ENCODE results near the gene RSRC1. TPM values are rescaled to one million over a fixed set of nuclear protein-coding genes. Genes with fewer than 3 reads are reported as not detected.

The RSRC1 gene
- total RNA-seq, 1 donor from 2014 or later: 39.9 TPM

GRCh38 chr3:158095814-158096704 is 13.8 kb upstream of the RSRC1 start:
- H3K9me3 Mint-ChIP-seq: no peaks in the 10 kb centered on the region
- peaks cover 21% of the 10 kb centered on the region for H3K4me1 Mint-ChIP-seq
- ATAC-seq (ENCODE audit: low read depth) (no peak), DNase-seq (no peak)
- TF ChIP-seq CTCF (IDR thresholded peaks at IDR 0.05): no peak
- POLR2A ChIA-PET: interaction anchor here (0.6 kb wide), 1 partner anchor 1628 kb away, joined by 5 read pairs; no protein-coding TSS in a partner anchor
- intact Hi-C loops (cut with micrococcal nuclease): loop anchor here (5.0 kb wide), 2 partner anchors 546 to 706 kb away; partner anchors contain the start of genes GFM1 and MFSD1
- H3K27me3 Mint-ChIP-seq: peaks cover 51% of the 10 kb centered on the region
- CTCF ChIA-PET: no interaction called here
- H3K36me3 Mint-ChIP-seq (ENCODE audit: low read depth): peaks cover 7% of the 10 kb centered on the region
- H3K27ac Mint-ChIP-seq: peak overlapping the region; percentile 30
- H3K4me3 Mint-ChIP-seq: peak overlapping the region; percentile 24

GRCh38 chr3:158097081-158097592 is 12.8 kb upstream of the RSRC1 start:
- no peaks in the 10 kb centered on the region for H3K9me3 Mint-ChIP-seq
- H3K27me3 Mint-ChIP-seq: peaks cover 54% of the 10 kb centered on the region
- ATAC-seq (ENCODE audit: low read depth) (no peak), DNase-seq (no peak)
- H3K36me3 Mint-ChIP-seq (ENCODE audit: low read depth): peaks cover 7% of the 10 kb centered on the region
- no peak for TF ChIP-seq CTCF (IDR thresholded peaks at IDR 0.05)
- H3K4me1 Mint-ChIP-seq: peaks cover 21% of the 10 kb centered on the region
- peak overlapping the region; percentile 98 for H3K4me3 Mint-ChIP-seq
- intact Hi-C loops (cut with micrococcal nuclease): loop anchor here (1.0 to 5.0 kb wide), 4 partner anchors 9 to 705 kb away; partner anchors contain the start of genes GFM1, MFSD1 and SHOX2
- POLR2A ChIA-PET: interaction anchor here (1.1 to 1.9 kb wide), 3 partner anchors 10 to 13 kb away, joined by 3 to 10 read pairs (median 4); partner anchors contain the start of gene RSRC1
- CTCF ChIA-PET: no interaction called here
- H3K27ac Mint-ChIP-seq: no peak overlapping the region

- Mint-ChIP-seq H3K9me3 (no peaks in the 10 kb centered on the region), H3K36me3 (ENCODE audit: low read depth) (peaks cover 7% of the 10 kb centered on the region), H3K27ac (peak overlapping the region; percentile 74), H3K27me3 (peaks cover 57% of the 10 kb centered on the region), H3K4me3 (peak overlapping the region; percentile 98), H3K4me1 (peaks cover 22% of the 10 kb centered on the region)
- intact Hi-C loops (cut with micrococcal nuclease): loop anchor here (1.0 to 5.0 kb wide), 6 partner anchors 9 to 1542 kb away; partner anchors contain the start of genes GFM1, MFSD1, RSRC1 and SHOX2
- ChIA-PET POLR2A (interaction anchor here (1.1 to 1.9 kb wide), 3 partner anchors 9 to 12 kb away, joined by 3 to 10 read pairs (median 4); partner anchors contain the start of gene RSRC1), CTCF (no interaction called here)
- peak; percentile 93 for ATAC-seq (ENCODE audit: low read depth)
- TF ChIP-seq CTCF (IDR thresholded peaks at IDR 0.05): no peak
- DNase-seq: peak; percentile 79
These were observed 12.1 kb upstream of the RSRC1 start for GRCh38 chr3:158097593-158098308.

- CTCF ChIA-PET: no interaction called here
These were observed 11.6 kb upstream of the RSRC1 start for GRCh38 chr3:158098309-158098639.

More at GRCh38 chr3:158098309-158098639, 11.6 kb upstream of the RSRC1 start:
- POLR2A ChIA-PET: interaction anchor here (1.1 to 1.9 kb wide), 3 partner anchors 9 to 12 kb away, joined by 3 to 10 read pairs (median 4); partner anchors contain the start of gene RSRC1
- H3K36me3 Mint-ChIP-seq (ENCODE audit: low read depth): peaks cover 7% of the 10 kb centered on the region
- intact Hi-C loops (cut with micrococcal nuclease): loop anchor here (1.0 to 5.0 kb wide), 4 partner anchors 12 to 1543 kb away; partner anchors contain the start of genes GFM1, MFSD1, RSRC1 and SSR3
- peaks cover 2% of the 10 kb centered on the region for H3K9me3 Mint-ChIP-seq
- H3K4me1 Mint-ChIP-seq: peaks cover 26% of the 10 kb centered on the region
- H3K4me3 Mint-ChIP-seq: peak overlapping the region; percentile 98
- ATAC-seq (ENCODE audit: low read depth) (no peak), DNase-seq (no peak)
- H3K27me3 Mint-ChIP-seq: peaks cover 60% of the 10 kb centered on the region
- no peak for TF ChIP-seq CTCF (IDR thresholded peaks at IDR 0.05)
- H3K27ac Mint-ChIP-seq: peak overlapping the region; percentile 74

Measured in activated B cell treated with CpG ODN at 0.5 μM for 24 hours (primary cell).